Suprapubic skin (tissue), 4 donors: Measurements from ENCODE around the gene CRYL1. TPM values are rescaled to one million over a fixed set of nuclear protein-coding genes. Genes with fewer than 3 reads are reported as not detected.

Experiments
- DNase-seq, 2 donors: peaks; one replicate each; pipeline ENCODE4 v3.0.0-alpha.2; 2019; ENCODE audit warnings: low spot score in 2 of 2
- H3K27ac ChIP-seq: fragments of 200-600 bp; sonication (generic); one replicate; pipeline ENCODE4 v1.5.1; 2019
- H3K27me3 ChIP-seq: fragments of 200-600 bp; sonication (generic); one replicate; pipeline ENCODE4 v1.5.1; 2019
- H3K36me3 ChIP-seq: fragments of 200-600 bp; sonication (generic); one replicate; pipeline ENCODE4 v1.5.1; 2019
- H3K4me1 ChIP-seq: fragments of 200-600 bp; sonication (generic); one replicate; pipeline ENCODE4 v1.5.1; 2019
- H3K4me3 ChIP-seq: fragments of 200-600 bp; sonication (generic); one replicate; pipeline ENCODE4 v1.5.1; 2019; ENCODE audit warnings: mild to moderate bottlenecking
- H3K9me3 ChIP-seq: fragments of 200-600 bp; sonication (generic); one replicate; pipeline ENCODE4 v1.5.1; 2019
- CTCF ChIP-seq, 2 donors: fragments of 200-600 bp in 1 of 2; fragments of 450-650 bp in 1 of 2; sonication (generic) in 1 of 2; IDR thresholded peaks; one replicate each; pipeline ENCODE4 v1.5.1; 2016 to 2019; ENCODE audit warnings: antibody characterized with exemption in 2 of 2, mild to moderate bottlenecking in 1 of 2, moderate library complexity in 1 of 2
- EP300 ChIP-seq: sonication (generic); formaldehyde crosslinking; IDR thresholded peaks from one replicate; pipeline ENCODE4 v1.6.1; 2017; ENCODE audit warnings: antibody characterized with exemption
- POLR2A ChIP-seq, 2 donors: fragments of 450-650 bp; IDR thresholded peaks; one replicate each; pipeline ENCODE4 v1.6.1; 2017; ENCODE audit warnings: antibody characterized with exemption in 2 of 2, mild to moderate bottlenecking in 2 of 2, moderate library complexity in 2 of 2
- POLR2AphosphoS5 ChIP-seq, 3 donors: sonication (generic); formaldehyde crosslinking; IDR thresholded peaks; one replicate each; pipeline ENCODE4 v1.6.1; 2017; ENCODE audit warnings: antibody characterized with exemption in 3 of 3
- WGBS: methylation state at CpG from one replicate; pipeline ENCODE4 v1.1.5; 2018; 5-methylcytosine and 5-hydroxymethylcytosine counted together
- total RNA-seq, 4 donors: library from RNA; depleted of rRNA; stranded (reverse); fragments of >200 nt; gene quantifications; one replicate each; pipeline ENCODE4 v1.1.0, GENCODE V29; 2016

Gene CRYL1
- total RNA-seq, 4 donors from 2014 or later = 15.9 to 20.1 (median 18.4) TPM

- Histone ChIP-seq H3K36me3 (no peaks in the 10 kb centered on the region), H3K27me3 (no peaks in the 10 kb centered on the region), H3K4me1 (peaks cover 6% of the 10 kb centered on the region), H3K27ac (no peak overlapping the region), H3K9me3 (no peaks in the 10 kb centered on the region), H3K4me3 (no peak overlapping the region)
- no peak for DNase-seq
- TF ChIP-seq EP300 (no peak), POLR2A (IDR thresholded peaks at IDR 0.05) (no peak), CTCF (IDR thresholded peaks at IDR 0.05) (no peak), POLR2AphosphoS5 (IDR thresholded peaks at IDR 0.05) (no peak)
- WGBS = 95% methylated on average over 2 of the region's 2 CpGs
These were observed 25.7 kb downstream of the CRYL1 start for GRCh38 chr13:20499986-20500385.

- TF ChIP-seq EP300 (no peak), POLR2AphosphoS5 (IDR thresholded peaks at IDR 0.05) (no peak), POLR2A (IDR thresholded peaks at IDR 0.05) (no peak), CTCF (IDR thresholded peaks at IDR 0.05) (no peak)
- no peaks in the 10 kb centered on the region for H3K9me3 ChIP-seq
- H3K4me1 ChIP-seq = peaks cover 8% of the 10 kb centered on the region
- H3K36me3 ChIP-seq = no peaks in the 10 kb centered on the region
- no peak for DNase-seq
- no peak overlapping the region for H3K4me3 ChIP-seq
- H3K27me3 ChIP-seq = no peaks in the 10 kb centered on the region
- no peak overlapping the region for H3K27ac ChIP-seq
These were observed 27.0 kb downstream of the CRYL1 start for GRCh38 chr13:20498659-20499058.

GRCh38 chr13:20498129-20498528 is 27.5 kb downstream of the CRYL1 start:
- Histone ChIP-seq H3K36me3 (no peaks in the 10 kb centered on the region), H3K4me3 (no peak overlapping the region), H3K27me3 (no peaks in the 10 kb centered on the region), H3K4me1 (peaks cover 8% of the 10 kb centered on the region), H3K9me3 (no peaks in the 10 kb centered on the region), H3K27ac (no peak overlapping the region)
- TF ChIP-seq POLR2AphosphoS5 (IDR thresholded peaks at IDR 0.05) (no peak), EP300 (no peak), CTCF (IDR thresholded peaks at IDR 0.05) (no peak), POLR2A (IDR thresholded peaks at IDR 0.05) (no peak)
- DNase-seq = no peak
- 67% methylated on average over 5 of the region's 5 CpGs for WGBS

GRCh38 chr13:20497006-20497775 is 28.5 kb downstream of the CRYL1 start:
- Histone ChIP-seq H3K4me3 (no peak overlapping the region), H3K4me1 (peaks cover 8% of the 10 kb centered on the region), H3K27ac (no peak overlapping the region), H3K36me3 (no peaks in the 10 kb centered on the region), H3K27me3 (no peaks in the 10 kb centered on the region), H3K9me3 (no peaks in the 10 kb centered on the region)
- DNase-seq = no peak
- no peak for TF ChIP-seq POLR2AphosphoS5 (IDR thresholded peaks at IDR 0.05)
- no peak for TF ChIP-seq POLR2A (IDR thresholded peaks at IDR 0.05)
- no peak for TF ChIP-seq CTCF (IDR thresholded peaks at IDR 0.05)
- TF ChIP-seq EP300 = no peak
- 74% methylated on average over 10 of the region's 10 CpGs for WGBS

- no peaks in the 10 kb centered on the region for H3K27me3 ChIP-seq
- DNase-seq = no peak
- H3K9me3 ChIP-seq = no peaks in the 10 kb centered on the region
- 19% methylated on average over 14 of the region's 14 CpGs for WGBS
- peaks cover 8% of the 10 kb centered on the region for H3K4me1 ChIP-seq
- no peak overlapping the region for H3K27ac ChIP-seq
- H3K4me3 ChIP-seq = peak overlapping the region; percentile 18
- TF ChIP-seq POLR2AphosphoS5 (IDR thresholded peaks at IDR 0.05) (no peak), CTCF (IDR thresholded peaks at IDR 0.05) (peak; percentile 89 to 93), EP300 (no peak), POLR2A (IDR thresholded peaks at IDR 0.05) (no peak)
- H3K36me3 ChIP-seq = no peaks in the 10 kb centered on the region
These were observed 30.3 kb downstream of the CRYL1 start for GRCh38 chr13:20495087-20496023.
